Activated CD4-positive, alpha-beta T cell treated with anti-CD3 and anti-CD28 coated beads, Interleukin-2, amount 10 ng/mL, durations not matched to agents 7 days and 5 days (primary cell): ENCODE results near the gene VPS50. TPM values are rescaled to one million over a fixed set of nuclear protein-coding genes. Genes with fewer than 3 reads are reported as not detected.

Experiments
- CTCF ChIA-PET: fragments of 350-600 bp; sonication (Branson Sonifier 250); formaldehyde crosslinking; loops from one replicate; lab custom pipeline; 2021; ENCODE audit warnings: antibody characterized with exemption; lab: Charles Lee
- POLR2A ChIA-PET: fragments of 350-600 bp; sonication (Branson Sonifier 250); formaldehyde crosslinking; loops from one replicate; lab custom pipeline; 2021; ENCODE audit warnings: antibody characterized with exemption; lab: Charles Lee
- DNase-seq: peaks from one replicate; pipeline ENCODE4 v3.0.0-alpha.2; 2020
- H3K27ac Mint-ChIP-seq: one replicate; pipeline ENCODE4 v1.8.0; 2021; ENCODE audit warnings: mild to moderate bottlenecking, moderate library complexity, mixed read lengths
- H3K27me3 Mint-ChIP-seq: one replicate; pipeline ENCODE4 v1.8.0; 2021; ENCODE audit warnings: mixed read lengths
- H3K36me3 Mint-ChIP-seq: one replicate; pipeline ENCODE4 v1.8.0; 2021; ENCODE audit warnings: low read depth, mixed read lengths
- H3K4me1 Mint-ChIP-seq: one replicate; pipeline ENCODE4 v1.8.0; 2021; ENCODE audit warnings: mixed read lengths
- H3K4me3 Mint-ChIP-seq: one replicate; pipeline ENCODE4 v1.8.0; 2021; ENCODE audit warnings: mild to moderate bottlenecking, moderate library complexity, mixed read lengths
- H3K9me3 Mint-ChIP-seq: one replicate; pipeline ENCODE4 v1.8.0; 2021; ENCODE audit warnings: mixed read lengths
- total RNA-seq, 2 experiments: library from RNA; stranded (reverse); gene quantifications; one replicate each; pipeline ENCODE4 v1.2.3, GENCODE V29; 2021

The VPS50 gene
- total RNA-seq, 2 experiments from 2014 or later: 23.5 to 26.0 TPM

- no peak overlapping the region for H3K4me3 Mint-ChIP-seq
- POLR2A ChIA-PET: no interaction called here
- H3K36me3 Mint-ChIP-seq: no peaks in the 10 kb centered on the region
- H3K27ac Mint-ChIP-seq: no peak overlapping the region
- no peaks in the 10 kb centered on the region for H3K27me3 Mint-ChIP-seq
- CTCF ChIA-PET: no interaction called here
- no peaks in the 10 kb centered on the region for H3K9me3 Mint-ChIP-seq
- DNase-seq: no peak
- peaks cover 7% of the 10 kb centered on the region for H3K4me1 Mint-ChIP-seq
These were observed 17.5 kb downstream of the VPS50 start for GRCh38 chr7:93249491-93250148.

GRCh38 chr7:93258661-93259060 lies 26.5 kb downstream of the VPS50 start:
- Mint-ChIP-seq H3K36me3 (peaks cover 2% of the 10 kb centered on the region), H3K9me3 (no peaks in the 10 kb centered on the region), H3K27ac (no peak overlapping the region), H3K4me3 (no peak overlapping the region), H3K27me3 (no peaks in the 10 kb centered on the region), H3K4me1 (no peaks in the 10 kb centered on the region)
- POLR2A ChIA-PET: no interaction called here
- DNase-seq: no peak
- CTCF ChIA-PET: no interaction called here

- DNase-seq: no peak
- CTCF ChIA-PET: interaction anchor here (1.9 kb wide), 1 partner anchor 10 kb away, joined by 5 read pairs; no protein-coding TSS in a partner anchor
- H3K9me3 Mint-ChIP-seq: no peaks in the 10 kb centered on the region
- H3K27ac Mint-ChIP-seq: no peak overlapping the region
- no peaks in the 10 kb centered on the region for H3K36me3 Mint-ChIP-seq
- H3K27me3 Mint-ChIP-seq: no peaks in the 10 kb centered on the region
- no peak overlapping the region for H3K4me3 Mint-ChIP-seq
- POLR2A ChIA-PET: no interaction called here
- H3K4me1 Mint-ChIP-seq: no peaks in the 10 kb centered on the region
These were observed 30.4 kb downstream of the VPS50 start for GRCh38 chr7:93262535-93262934.

- CTCF ChIA-PET: no interaction called here
- H3K4me3 Mint-ChIP-seq: no peak overlapping the region
These were observed 33.1 kb downstream of the VPS50 start for GRCh38 chr7:93265220-93265619.

GRCh38 chr7:93279541-93279940 lies 47.4 kb downstream of the VPS50 start:
- Mint-ChIP-seq H3K27ac (no peak overlapping the region), H3K9me3 (no peaks in the 10 kb centered on the region), H3K4me1 (no peaks in the 10 kb centered on the region), H3K27me3 (no peaks in the 10 kb centered on the region), H3K36me3 (peaks cover 4% of the 10 kb centered on the region), H3K4me3 (no peak overlapping the region)
- ChIA-PET POLR2A (no interaction called here), CTCF (interaction anchor here (0.8 kb wide), 1 partner anchor 19 kb away, joined by 3 read pairs; no protein-coding TSS in a partner anchor)
- DNase-seq: no peak

More at GRCh38 chr7:93265220-93265619, 33.1 kb downstream of the VPS50 start:
- Mint-ChIP-seq H3K27ac (no peak overlapping the region), H3K9me3 (no peaks in the 10 kb centered on the region), H3K27me3 (no peaks in the 10 kb centered on the region), H3K36me3 (no peaks in the 10 kb centered on the region), H3K4me1 (no peaks in the 10 kb centered on the region)
- POLR2A ChIA-PET: no interaction called here
- DNase-seq: no peak

GRCh38 chr7:93284908-93285307 lies 52.7 kb downstream of the VPS50 start:
- Mint-ChIP-seq H3K4me3 (no peak overlapping the region), H3K4me1 (no peaks in the 10 kb centered on the region), H3K27ac (no peak overlapping the region), H3K36me3 (no peaks in the 10 kb centered on the region), H3K27me3 (no peaks in the 10 kb centered on the region), H3K9me3 (no peaks in the 10 kb centered on the region)
- ChIA-PET CTCF (no interaction called here), POLR2A (no interaction called here)
- DNase-seq: no peak

- DNase-seq: no peak
- Mint-ChIP-seq H3K27me3 (no peaks in the 10 kb centered on the region), H3K4me3 (no peak overlapping the region), H3K9me3 (no peaks in the 10 kb centered on the region), H3K4me1 (no peaks in the 10 kb centered on the region), H3K27ac (no peak overlapping the region), H3K36me3 (no peaks in the 10 kb centered on the region)
- ChIA-PET CTCF (interaction anchor here (0.6 kb wide), 1 partner anchor 27 kb away, joined by 3 read pairs; no protein-coding TSS in a partner anchor), POLR2A (no interaction called here)
These were observed 61.1 kb downstream of the VPS50 start for GRCh38 chr7:93293229-93293628.

- no peak overlapping the region for H3K4me3 Mint-ChIP-seq
- POLR2A ChIA-PET: interaction anchor here (0.5 kb wide), 1 partner anchor 132 kb away, joined by 3 read pairs; no protein-coding TSS in a partner anchor
- no peak overlapping the region for H3K27ac Mint-ChIP-seq
- no peaks in the 10 kb centered on the region for H3K27me3 Mint-ChIP-seq
- no peaks in the 10 kb centered on the region for H3K36me3 Mint-ChIP-seq
- CTCF ChIA-PET: interaction anchor here (0.8 kb wide), 1 partner anchor 19 kb away, joined by 3 read pairs; no protein-coding TSS in a partner anchor
- DNase-seq: no peak
- no peaks in the 10 kb centered on the region for H3K9me3 Mint-ChIP-seq
- H3K4me1 Mint-ChIP-seq: no peaks in the 10 kb centered on the region
These were observed 66.0 kb downstream of the VPS50 start for GRCh38 chr7:93298206-93298605.

GRCh38 chr7:93298671-93299070 lies 66.5 kb downstream of the VPS50 start:
- Mint-ChIP-seq H3K9me3 (no peaks in the 10 kb centered on the region), H3K4me3 (no peak overlapping the region), H3K27me3 (no peaks in the 10 kb centered on the region), H3K4me1 (no peaks in the 10 kb centered on the region), H3K36me3 (no peaks in the 10 kb centered on the region), H3K27ac (no peak overlapping the region)
- CTCF ChIA-PET: interaction anchor here (0.8 kb wide), 1 partner anchor 19 kb away, joined by 3 read pairs; no protein-coding TSS in a partner anchor
- no peak for DNase-seq
- POLR2A ChIA-PET: no interaction called here

- no peaks in the 10 kb centered on the region for H3K9me3 Mint-ChIP-seq
- H3K27ac Mint-ChIP-seq: no peak overlapping the region
- no peaks in the 10 kb centered on the region for H3K27me3 Mint-ChIP-seq
- no peaks in the 10 kb centered on the region for H3K4me1 Mint-ChIP-seq
- POLR2A ChIA-PET: no interaction called here
- DNase-seq: no peak
- H3K4me3 Mint-ChIP-seq: no peak overlapping the region
- no peaks in the 10 kb centered on the region for H3K36me3 Mint-ChIP-seq
- CTCF ChIA-PET: no interaction called here
These were observed 69.6 kb downstream of the VPS50 start for GRCh38 chr7:93301736-93302135.

- no peak overlapping the region for H3K27ac Mint-ChIP-seq
- no peaks in the 10 kb centered on the region for H3K27me3 Mint-ChIP-seq
- no peak for DNase-seq
- ChIA-PET POLR2A (no interaction called here), CTCF (interaction anchor here (0.6 kb wide), 1 partner anchor 220 kb away, joined by 4 read pairs; no protein-coding TSS in a partner anchor)
- no peaks in the 10 kb centered on the region for H3K4me1 Mint-ChIP-seq
- H3K36me3 Mint-ChIP-seq: no peaks in the 10 kb centered on the region
- H3K4me3 Mint-ChIP-seq: no peak overlapping the region
- no peaks in the 10 kb centered on the region for H3K9me3 Mint-ChIP-seq
These were observed 75.0 kb downstream of the VPS50 start for GRCh38 chr7:93307131-93307660.

GRCh38 chr7:93307943-93308342 lies 75.8 kb downstream of the VPS50 start:
- POLR2A ChIA-PET: interaction anchor here (0.7 kb wide), 1 partner anchor 233 kb away, joined by 4 read pairs; no protein-coding TSS in a partner anchor
- H3K4me3 Mint-ChIP-seq: no peak overlapping the region
- CTCF ChIA-PET: interaction anchor here (0.6 kb wide), 1 partner anchor 1588 kb away, joined by 4 read pairs; no protein-coding TSS in a partner anchor
- no peaks in the 10 kb centered on the region for H3K4me1 Mint-ChIP-seq
- H3K9me3 Mint-ChIP-seq: no peaks in the 10 kb centered on the region
- DNase-seq: no peak
- no peaks in the 10 kb centered on the region for H3K36me3 Mint-ChIP-seq
- no peaks in the 10 kb centered on the region for H3K27me3 Mint-ChIP-seq
- H3K27ac Mint-ChIP-seq: no peak overlapping the region

GRCh38 chr7:93310346-93310745 lies 78.2 kb downstream of the VPS50 start:
- H3K4me3 Mint-ChIP-seq: no peak overlapping the region
- ChIA-PET POLR2A (no interaction called here), CTCF (no interaction called here)
- DNase-seq: no peak
- no peaks in the 10 kb centered on the region for H3K4me1 Mint-ChIP-seq
- no peaks in the 10 kb centered on the region for H3K9me3 Mint-ChIP-seq
- H3K27me3 Mint-ChIP-seq: no peaks in the 10 kb centered on the region
- no peak overlapping the region for H3K27ac Mint-ChIP-seq
- no peaks in the 10 kb centered on the region for H3K36me3 Mint-ChIP-seq
